HS-5 (cell line): ENCODE measurements around the gene AGBL1.

Source experiments
- DNase-seq: peaks from one replicate; pipeline ENCODE4 v3.0.0-alpha.2; 2012; ENCODE audit warnings: low read depth

The AGBL1 gene

DNA sequence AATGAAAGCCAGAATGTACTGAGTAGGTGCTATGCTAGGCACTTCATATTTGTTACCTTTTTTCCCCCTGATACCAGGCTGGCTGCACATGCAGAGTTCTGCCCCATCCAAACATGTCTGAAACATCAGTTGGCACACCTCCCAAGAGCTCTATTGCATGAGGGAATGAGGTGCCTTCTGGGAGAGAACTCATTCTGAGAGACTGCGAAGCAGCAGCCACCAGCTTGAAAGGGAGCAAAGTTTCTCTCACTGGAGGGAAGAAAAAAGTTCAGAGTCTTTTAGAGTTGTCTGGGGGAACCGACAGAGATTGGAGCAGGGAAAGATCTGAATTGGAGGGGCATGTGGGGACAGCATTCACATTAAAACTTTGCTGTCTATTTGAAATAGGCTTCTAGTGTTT, 84.1 kb downstream of the AGBL1 start:
- no peak for DNase-seq

DNA sequence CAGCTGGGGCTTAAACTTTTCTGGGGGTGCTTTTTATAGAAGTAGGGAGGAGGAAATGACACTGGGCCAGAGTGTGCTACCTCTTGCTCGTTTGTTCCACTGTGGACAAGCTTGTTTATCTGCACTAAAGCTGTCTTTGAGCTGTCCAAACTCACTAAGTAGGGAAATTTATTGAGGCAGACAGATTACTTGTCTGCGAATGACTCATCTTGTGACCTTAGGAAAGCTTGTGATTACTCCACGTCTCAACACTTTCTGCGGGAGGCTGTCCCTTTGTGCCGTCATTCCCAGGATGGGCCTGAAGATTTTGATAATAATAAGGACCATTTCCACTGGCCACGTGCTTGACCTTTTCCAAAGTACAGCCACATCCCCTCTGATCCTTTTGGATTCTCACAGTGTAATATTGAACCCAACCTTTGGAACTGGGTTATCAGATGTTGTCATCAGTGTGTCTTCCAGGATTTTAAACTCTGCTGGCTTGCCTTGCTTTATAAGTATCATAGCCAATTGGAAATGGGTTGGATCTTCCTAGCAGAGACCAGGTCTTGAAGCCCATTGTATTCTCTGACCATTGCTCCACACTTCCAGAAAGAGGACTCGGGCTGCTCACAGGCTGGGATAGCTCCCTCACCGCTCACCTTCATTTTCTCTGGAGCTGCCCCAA, 84.7 kb downstream of the AGBL1 start:
- DNase-seq, result no peak

DNA sequence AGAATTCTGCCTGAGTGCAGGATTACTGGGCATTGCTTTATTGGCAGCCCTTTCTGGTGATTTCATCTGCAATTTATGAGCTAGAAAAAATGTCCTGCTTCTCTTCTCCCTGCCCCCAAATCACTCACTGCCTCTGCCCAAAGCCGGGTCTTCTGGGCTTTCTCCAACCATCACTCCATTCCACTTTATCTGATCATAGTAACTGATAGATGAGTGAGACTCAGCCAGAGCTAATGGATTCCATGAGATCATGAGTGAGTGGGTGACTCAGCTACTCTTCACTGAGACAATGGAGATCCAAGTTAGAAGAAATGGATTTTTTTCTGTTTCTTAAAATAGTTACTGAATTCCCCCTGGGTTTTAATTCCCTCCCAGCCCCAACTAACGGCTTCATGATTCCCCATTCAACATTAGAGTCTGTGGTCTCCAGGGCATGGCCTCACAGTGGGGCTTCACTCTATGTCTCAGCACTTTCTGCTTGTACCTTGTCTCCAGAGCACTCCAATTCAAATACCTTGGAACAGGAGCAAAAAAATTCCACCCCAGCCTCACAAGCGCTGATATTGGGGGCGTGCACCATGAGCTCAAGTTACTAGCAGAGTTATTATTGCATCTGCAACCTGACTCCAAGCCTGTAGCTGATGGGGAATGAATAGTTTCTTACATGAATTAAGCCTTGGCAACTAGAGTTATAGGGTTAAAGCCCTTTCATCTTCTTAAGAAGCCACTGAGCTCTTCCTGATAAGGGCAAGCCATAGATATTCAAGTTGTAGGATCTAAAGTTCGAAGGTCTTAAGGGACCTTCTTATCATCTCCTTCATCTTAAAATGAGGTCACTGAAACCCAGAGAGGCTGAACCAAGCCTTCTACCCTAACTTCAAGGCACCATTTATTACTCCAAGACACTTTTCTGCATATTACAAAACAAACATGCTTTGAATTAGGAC, 85.9 kb downstream of the AGBL1 start:
- no peak for DNase-seq

DNA sequence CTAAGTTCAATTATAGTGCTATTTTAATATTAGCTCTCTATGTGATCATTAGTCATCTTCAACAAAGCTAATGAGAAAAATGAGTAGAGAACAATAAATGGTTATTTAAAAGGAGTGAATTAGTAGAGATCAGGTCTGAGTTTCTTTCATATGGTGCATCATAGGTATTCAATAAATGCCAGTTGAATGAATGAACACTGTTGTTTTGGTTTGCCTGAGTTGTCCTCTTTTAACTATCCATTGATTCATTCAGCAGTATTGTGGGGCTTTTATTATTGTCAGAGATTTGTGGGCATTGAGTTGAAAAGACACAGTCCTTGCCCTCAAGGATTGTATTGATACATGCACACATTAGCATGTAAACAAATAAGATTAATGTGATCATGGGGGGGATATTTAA, 88.2 kb downstream of the AGBL1 start:
- DNase-seq, result no peak

DNA sequence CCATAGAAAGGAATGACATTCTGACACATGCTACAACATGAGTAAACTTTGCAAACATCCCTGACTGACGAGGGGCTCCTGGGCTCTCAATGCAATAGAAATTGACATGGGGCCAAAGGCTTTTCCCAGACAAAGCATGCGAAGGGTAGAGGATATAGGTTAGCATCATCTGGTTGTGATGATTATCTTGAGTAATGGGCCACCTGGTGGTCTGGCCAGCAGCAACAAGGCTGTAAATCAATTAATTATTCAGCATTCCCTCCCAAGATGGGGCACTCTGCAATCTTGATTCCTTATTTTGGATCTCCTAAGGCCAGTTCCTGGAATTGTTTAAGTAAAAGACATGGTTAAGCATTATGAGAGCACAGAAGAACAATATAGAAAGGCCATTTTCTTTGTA, 99.2 kb downstream of the AGBL1 start:
- no peak for DNase-seq

DNA sequence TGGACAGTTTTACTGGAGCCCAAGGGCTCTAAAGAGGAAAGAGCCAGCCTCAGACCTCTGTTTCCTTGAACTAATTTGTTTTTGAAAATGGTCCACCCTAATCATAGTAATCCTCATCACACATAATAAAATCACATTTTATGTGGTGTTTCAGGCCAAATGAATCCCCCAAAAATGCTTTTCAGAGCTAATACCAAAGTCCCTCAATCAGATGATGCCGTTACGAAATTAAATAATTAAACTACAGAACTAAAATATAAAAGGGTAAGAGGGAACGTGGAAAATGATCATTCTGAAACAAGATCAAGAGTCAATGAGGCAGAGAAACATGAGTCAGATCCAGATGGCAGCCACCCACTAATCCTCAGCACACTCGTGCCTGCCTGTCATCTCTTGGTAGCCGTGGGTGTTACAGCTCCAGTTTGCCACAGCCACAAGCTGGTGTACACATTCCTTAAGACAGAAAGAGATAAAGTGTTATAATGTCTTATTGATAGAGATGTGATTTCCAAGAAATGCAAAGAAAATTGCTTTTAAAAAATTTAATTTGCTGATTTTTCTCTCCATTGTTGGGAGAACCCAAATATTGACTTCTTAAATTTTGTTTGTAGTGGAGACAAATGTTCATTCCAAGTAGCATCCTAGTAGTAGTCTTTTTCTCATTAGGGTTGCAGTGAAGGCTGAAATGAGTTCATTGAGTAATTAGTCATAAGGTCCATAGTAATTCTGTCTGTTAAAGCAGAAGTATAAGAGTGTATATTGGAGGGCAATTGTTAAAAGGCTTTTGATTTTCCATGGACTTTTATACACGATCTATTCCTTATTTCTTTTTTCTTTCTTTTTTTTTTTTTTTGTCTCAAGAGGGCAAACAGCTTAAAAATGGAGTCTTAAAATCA, 104.2 kb downstream of the AGBL1 start:
- DNase-seq, result no peak

DNA sequence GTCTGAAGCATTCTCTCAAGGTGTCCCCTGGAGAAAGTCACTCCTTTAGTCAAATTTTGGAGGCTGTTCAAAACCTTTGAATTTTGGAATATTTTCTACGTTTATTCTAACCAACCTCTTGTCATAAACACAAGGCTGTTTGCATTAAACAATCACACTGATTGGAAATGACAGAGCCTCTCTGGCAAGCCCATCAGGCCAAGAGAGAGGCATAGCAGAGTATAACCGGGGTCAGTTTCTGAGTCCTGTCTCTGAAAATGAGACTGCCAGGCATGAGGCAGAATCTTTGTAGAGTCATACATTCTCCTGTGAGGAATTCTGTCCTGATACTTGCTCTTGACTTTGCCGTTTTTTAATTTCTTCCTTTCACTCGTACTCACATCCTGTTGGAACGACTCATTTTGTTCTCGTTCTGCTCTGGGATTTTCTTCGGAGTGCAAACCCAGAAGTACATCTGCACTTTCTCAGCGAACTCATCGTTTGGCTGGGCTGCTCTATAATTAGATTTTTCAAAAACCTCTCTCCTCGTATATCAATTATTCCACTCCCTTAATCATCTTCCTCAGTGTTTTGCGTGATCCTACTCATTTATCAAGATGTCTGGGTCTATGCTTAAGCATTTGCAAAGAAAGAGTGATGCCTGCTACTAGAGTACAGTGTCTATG, 114.2 kb downstream of the AGBL1 start:
- DNase-seq, result no peak

DNA sequence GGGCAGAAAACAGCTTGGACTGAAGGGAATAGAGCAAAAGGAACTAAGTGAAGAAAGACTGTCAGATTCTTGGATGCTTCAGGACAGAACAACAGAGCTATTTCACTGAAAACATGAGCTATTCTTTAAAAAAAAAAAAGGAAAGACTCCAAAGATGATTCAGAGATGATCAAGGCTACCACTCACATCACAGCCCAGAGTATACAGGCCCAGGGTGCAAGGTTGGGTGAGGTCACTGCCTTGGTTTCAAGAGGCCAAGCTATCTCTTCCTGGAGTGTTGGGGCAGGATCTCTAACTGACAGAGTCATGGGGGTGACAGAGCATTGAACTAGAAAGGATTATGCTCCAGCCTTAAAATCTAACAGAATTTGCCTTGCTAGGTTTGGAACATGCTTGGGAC, 118.1 kb downstream of the AGBL1 start:
- no peak for DNase-seq

DNA sequence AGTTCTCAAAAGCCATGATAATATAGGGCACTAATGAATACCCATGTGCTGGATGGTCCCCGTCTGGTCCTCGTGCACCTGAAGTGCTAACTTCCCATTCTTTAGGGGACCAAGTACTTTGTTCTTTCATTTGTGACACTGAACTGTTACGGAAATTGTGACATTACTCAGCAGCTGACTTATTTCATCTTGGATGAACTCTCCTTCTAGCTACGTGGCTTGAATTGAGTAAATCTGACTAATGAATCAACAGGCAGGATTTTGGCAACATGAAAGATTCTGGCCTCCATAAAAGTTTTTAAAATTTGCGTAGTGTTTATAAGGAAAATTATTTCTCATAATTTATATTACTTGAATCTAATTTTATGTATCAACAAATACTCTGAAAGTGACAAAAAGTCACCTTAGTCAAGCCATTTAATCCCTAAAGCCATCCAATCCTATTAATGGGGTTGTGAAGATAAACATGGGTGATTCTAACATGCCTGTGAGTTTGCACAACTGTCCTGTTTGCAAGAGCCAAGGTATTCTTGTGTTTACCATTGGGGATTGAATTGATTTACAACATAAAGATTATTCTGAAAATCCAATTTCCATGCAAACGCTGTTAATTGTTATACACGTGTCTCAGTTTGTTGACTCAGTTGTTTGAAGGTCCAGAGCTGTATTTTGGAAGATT, 119.9 kb downstream of the AGBL1 start:
- no peak for DNase-seq

DNA sequence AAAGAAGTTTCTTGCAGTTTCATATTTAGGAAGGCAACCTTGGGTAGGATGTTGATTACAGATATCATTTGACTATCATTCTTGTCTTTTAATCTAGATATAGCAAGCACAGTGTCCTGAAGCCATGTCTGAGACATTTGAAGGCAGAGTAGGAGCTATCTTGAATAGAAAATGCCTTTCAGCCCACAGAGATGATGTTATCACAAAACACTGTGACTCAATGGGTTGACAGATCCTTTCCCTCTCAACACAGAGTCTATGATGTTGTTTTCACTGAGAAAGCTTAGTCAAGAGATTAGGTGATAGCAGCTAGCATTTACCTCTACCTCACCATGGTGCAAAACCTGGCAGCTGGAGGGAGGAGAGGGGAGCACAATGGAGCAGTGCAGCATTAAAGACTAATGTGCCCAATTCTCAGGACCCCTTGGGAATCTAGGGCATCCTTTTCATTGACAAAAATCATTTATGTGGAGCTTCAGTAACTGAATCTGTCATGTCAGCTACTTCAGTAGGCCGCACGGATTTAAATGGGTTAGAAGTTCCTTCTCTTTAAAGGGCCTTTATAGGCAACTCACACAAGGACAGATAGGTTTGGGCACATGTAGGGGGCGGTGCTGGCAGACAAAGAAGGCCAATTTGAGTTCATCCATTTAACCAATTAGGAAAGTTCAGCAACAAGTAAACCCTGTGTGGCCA, 121.8 kb downstream of the AGBL1 start:
- no peak for DNase-seq

DNA sequence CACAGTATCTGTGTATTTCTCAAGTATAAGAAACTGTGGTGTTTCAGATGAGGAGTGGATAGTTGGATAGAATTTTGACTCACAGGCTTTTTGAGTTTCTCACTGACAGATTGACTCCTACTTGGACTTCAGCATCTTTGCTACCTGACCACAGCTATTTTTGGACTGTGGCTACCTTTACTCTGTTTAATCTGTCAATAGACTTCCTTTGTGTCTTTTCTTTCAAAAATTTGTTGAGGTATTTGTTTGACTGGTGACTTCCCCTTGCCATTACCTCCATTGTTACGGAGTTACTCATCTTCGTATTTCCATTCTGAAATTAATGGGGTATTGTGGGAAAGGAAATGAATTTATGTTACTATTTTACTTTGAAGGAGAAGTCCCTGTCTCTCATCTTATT, 123.8 kb downstream of the AGBL1 start:
- DNase-seq, result no peak

DNA sequence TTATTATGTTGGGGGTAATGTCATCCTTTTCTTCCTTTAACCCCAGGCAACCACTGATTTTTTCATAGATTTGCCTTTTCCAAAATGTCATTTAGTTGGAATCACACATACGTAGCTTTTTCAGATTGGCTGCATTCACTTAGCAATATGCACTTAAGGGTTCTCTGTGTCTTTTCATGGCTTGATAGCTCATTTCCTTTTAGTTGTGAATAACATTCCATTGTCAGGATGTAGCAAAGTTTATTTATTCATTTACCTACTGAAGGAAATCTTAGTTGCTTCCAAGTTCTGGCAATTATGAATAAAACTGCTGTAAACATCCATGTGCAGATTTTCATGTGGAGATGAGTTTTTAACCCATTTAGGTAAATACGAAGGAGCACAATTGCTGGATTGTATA, 125.4 kb downstream of the AGBL1 start:
- DNase-seq, result no peak

DNA sequence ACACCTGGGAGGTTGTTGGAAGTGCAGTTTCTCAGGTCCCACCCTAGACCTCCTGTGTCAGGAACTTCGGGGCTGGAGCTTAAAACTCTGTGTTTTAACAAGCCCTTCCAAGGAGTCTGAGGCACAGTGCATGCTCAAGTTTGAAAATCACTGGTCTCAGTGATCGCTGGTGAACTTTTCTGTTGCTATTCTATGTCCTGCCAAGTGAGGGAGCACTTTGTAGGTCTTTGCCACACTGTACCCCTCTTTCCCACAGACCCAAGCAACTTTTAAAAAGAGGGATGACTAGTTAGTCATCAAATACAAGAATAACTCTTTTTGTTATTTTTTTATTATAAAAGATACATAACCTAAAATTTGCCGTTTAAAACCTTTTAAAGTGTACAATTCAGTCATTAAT, 133.7 kb downstream of the AGBL1 start:
- no peak for DNase-seq

DNA sequence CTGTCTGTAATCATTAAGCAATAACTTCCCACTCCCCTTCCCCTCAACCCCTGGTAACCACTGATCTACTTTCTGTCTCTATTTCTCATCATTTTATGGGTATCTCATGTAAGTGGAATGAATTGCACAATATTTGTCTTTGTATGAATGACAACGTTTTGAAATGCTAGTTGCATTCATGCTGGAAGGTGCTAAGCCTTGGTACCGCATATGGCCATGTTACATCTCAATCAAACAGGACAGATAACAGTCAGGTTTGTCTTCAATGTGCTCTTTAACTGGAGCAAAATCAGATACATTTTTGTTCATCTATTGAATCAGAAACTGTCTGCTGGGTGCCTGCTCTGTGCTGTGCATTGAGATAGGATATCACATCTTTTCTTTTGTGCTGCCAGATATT, 134.2 kb downstream of the AGBL1 start:
- no peak for DNase-seq

DNA sequence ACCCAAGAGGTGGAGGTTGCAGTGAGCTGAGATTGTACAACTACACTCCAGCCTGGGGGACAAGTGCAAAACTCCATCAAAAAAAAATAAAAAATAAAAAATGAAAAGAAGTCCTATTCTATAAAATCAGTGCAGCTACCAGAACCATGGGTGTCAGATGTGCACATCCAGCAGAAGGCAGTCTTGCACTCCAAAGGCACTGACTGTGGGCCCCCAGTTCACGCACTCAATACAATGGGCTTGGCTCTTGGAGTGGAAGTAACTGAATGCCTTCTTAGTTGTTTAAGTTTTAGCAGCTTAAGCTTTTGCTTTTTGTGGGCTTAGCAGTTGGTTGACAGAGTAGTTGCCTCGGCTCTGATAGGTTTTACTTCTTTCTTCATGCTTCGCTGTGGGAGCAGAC, 141.4 kb downstream of the AGBL1 start:
- no peak for DNase-seq

DNA sequence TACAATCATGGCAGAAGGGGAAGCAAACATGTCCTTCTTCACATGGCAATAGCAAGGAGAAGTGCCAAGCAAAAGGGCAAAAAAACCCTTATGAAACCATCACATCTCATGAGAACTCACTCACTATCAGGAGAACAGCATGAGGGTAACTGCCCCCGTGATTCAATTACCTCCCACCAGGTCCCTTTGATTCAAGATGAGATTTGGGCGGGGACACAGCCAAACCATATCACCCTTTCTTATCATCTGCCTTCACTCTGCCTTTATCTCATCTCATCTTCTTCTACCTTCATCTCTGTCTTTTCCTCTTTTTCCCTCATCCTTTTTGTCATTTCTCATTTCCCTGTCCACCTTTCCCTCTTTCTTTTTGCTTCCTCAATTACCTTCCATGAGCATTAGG, 149.6 kb downstream of the AGBL1 start:
- DNase-seq, result no peak

DNA sequence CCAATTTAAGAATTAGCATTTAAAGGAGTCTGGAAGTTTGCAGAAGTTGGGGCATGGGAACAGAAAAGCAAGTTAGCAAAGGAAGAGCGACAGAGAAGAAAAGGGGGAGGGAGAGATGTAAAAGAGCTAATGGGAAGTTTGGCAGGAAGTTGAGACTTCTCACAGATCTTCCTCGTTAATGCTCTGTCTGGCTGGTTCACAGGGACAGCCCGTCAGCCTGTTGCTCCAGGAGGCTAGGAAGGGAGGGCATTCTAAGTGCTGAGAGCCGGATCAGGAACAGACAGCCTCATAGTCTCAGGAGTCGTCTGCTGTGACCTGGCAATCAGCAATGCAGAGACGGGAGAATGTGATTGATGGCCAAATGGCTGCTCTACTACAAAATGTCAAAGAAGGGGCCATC, 150.3 kb downstream of the AGBL1 start:
- DNase-seq, result no peak

DNA sequence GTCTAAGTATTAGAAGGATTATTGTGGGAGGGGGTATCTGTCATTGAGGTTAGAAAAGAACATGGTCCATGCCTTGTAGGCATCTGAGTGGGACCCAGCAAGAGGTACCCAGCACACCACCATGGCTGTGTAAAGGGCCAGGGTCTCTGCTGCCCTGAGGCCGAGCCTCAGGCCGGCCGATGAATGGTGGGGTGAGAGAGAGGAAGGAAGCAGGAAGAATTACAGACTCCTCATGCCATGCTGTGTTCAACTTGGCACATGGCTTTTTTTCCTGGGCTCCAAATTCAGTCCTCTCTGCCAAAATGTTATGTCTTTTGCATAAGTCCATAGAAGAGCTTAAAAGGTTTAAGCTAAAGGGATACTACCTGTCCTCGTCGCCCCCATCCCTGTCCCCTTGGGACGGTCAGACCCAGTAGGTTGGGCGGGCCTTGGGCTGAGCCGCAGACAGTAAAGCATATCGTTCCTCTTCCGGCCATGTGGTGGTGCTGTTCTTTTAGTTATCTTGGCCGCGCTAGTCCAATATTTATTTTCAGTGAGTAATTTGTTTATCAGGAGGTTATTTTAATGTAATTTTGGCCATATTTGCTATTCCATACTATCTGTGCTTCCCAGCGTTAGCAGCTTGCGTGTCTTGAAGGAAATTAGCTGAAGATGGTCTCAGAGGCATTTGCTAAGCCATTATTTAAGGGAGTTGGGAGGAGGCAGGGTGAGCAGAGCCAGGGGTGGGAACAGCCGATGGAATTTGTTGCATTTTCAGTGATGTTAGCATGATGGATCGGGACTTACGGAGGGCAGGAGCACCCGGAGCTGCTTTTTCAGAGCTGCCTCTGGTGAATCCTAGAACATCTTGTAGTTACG, 152.4 kb downstream of the AGBL1 start:
- DNase-seq, result peak; percentile 14

DNA sequence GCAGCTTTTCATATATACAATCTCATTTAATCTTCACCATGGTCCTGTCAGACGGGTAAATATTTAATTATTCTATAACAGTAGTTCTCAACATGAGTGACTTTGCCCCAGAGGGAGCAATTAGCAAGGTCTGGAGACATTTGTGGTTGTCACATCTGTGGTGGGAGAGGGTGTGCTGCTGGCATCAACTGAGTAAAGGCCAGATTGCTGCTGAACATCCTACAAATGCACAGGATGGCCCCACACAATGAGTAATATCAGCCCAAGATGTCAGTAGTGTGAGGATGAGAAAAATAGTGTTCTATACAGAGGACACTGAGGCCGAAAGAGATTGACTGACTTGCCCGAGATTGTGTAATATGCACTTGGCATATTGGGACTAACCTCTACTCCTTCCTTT, 156.0 kb downstream of the AGBL1 start:
- no peak for DNase-seq
